EL (cell line): ENCODE results near the gene LMNB1.
"Not testable (repeated sequence)": the region's sequence is repeated elsewhere in the genome, so short reads cannot be mapped to it uniquely, and the experiment has no call there.

Experiments
- DNase-seq: peaks from one replicate; pipeline ENCODE4 v3.0.0-alpha.2; 2016

Gene LMNB1

GRCh38 chr5:126780165-126780827 is 3.4 kb downstream of the LMNB1 start:
- DNase-seq: peak; percentile 77

GRCh38 chr5:126788409-126788808 is 11.5 kb downstream of the LMNB1 start:
- DNase-seq: not testable (repeated sequence)

DNA sequence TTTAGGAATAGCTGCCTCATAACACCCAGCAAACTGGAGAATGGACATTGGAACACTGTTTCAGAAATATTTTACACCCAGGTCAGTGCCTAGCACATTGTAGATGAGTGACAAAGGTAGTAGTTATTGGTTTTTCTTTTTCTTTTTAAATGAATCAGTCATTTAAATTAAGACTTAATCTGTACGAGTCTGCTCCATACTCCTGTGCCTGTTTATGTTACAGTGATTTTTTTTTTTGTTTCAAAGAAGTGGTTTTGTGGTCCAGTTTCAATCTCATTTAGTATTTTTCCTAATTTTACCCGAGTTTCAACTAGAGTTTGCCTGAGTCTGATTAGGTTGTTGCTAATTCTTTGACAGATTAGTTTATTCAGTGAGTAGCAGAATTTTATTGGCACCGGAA is 16.2 kb downstream of the LMNB1 start:
- DNase-seq: no peak

GRCh38 chr5:126793648-126794047 is 16.7 kb downstream of the LMNB1 start:
- not testable (repeated sequence) for DNase-seq

GRCh38 chr5:126794157-126794828 is 17.4 kb downstream of the LMNB1 start:
- DNase-seq: no peak

DNA sequence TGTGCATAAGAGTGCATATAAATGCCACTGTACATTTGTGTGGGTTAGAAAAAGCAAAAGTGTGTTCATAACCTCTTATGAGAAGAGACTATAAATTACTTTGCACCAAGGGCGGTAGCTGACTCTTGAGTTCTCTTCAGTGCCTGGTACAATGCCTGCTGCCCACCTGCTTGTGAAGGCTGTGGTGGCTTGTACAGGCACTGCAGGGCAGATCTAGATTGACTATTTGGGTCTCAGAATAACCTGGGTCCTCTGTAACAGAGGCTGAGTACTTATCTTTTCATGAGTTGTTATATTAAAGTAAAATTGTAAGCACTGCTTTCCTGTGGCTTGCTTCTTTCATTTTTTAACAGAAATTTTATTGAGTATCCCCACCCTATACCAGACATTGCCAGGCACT is 22.8 kb downstream of the LMNB1 start:
- no peak for DNase-seq

GRCh38 chr5:126801174-126801991 is 24.4 kb downstream of the LMNB1 start:
- DNase-seq: no peak

- DNase-seq: peak; percentile 38
Measured at GRCh38 chr5:126801992-126802294, 25.0 kb downstream of the LMNB1 start.

GRCh38 chr5:126805063-126805462 is 28.1 kb downstream of the LMNB1 start:
- peak; percentile 53 for DNase-seq

GRCh38 chr5:126808521-126808988 is 31.6 kb downstream of the LMNB1 start:
- DNase-seq: peak; percentile 46

- DNase-seq: no peak
Measured at GRCh38 chr5:126809916-126810315, 33.0 kb downstream of the LMNB1 start.

- DNase-seq: no peak
Measured at GRCh38 chr5:126810596-126811380, 33.9 kb downstream of the LMNB1 start.

DNA sequence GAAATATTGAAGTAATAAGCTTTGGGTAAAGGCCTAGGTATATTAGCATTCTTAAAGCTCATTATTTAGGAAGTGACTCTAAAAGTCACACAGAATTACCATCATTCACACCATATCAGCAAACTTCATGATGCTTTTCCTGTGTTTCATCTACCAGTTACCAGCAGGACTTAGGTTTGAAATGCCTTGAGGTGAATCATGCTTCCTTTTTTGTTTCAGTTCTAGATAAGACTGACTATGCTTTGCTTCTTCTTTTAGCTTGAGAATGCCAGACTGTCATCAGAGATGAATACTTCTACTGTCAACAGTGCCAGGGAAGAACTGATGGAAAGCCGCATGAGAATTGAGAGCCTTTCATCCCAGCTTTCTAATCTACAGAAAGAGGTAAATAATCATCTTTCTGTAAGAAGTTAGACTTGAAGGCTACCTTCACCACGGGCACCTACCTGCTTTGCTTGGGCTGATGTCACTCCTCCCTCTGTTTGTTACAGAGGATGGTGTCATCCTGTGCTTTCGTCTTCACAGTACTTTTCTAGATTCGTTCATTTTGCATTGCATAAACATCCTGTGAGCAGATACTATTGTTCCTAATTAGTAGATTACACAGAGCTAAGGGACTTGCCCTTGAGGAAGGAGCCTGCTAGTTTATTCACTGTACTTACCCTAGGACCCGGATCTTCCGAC is 34.7 kb downstream of the LMNB1 start:
- DNase-seq: peak; percentile 55

DNA sequence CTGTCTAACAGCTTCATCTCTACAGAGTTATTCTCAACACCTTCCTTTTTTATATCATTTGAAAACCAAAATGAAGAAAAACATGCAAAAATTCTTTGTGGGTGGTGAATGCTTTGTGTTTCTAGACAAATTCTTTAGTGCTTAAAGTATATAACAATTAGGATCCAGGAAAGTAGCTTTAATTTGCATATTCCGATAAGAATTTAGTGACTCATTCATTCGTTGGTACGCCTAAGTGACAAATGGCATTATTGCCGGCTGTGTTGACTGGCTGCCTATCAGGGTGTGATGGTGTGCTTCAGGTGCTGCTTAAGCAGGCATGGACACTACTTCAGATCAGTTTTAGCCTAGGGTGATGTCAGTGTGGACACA is 35.2 kb downstream of the LMNB1 start:
- DNase-seq: no peak

GRCh38 chr5:126813799-126814198 is 36.9 kb downstream of the LMNB1 start:
- DNase-seq: not testable (repeated sequence)

- peak; percentile 27 for DNase-seq
Measured at GRCh38 chr5:126814721-126815404, 37.9 kb downstream of the LMNB1 start.

- no peak for DNase-seq
Measured at GRCh38 chr5:126816649-126817048, 39.7 kb downstream of the LMNB1 start.

- DNase-seq: no peak
Measured at GRCh38 chr5:126818736-126819135, 41.8 kb downstream of the LMNB1 start.

- DNase-seq: no peak
Measured at GRCh38 chr5:126819253-126819652, 42.3 kb downstream of the LMNB1 start.

DNA sequence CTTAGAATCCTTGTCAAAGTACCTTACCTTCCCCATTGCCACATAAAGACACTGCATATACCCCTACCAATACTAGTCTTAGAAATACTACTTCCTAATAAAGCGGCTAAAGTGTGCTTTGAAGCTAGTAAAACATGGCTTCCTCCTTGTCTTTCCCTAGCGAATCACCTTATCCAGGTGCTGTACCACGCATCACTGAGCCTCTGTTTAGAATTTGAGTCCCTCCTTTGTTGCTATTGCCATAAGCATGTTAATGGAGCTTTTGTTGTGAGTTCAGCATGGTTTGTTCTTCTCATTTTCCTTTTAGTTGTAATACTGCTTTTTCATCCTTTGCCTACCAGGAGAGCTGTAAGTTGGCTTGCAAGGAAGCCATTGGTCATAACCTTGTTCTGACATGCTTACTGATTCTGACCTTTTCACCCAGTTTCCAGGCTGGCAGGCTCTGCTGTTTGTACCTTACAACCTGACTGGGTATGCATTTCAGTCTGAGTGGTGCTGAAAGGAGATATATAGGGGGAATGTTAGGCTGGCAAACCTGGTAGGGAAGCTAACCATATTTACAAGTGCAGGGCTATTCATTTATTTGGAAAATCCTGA is 49.8 kb downstream of the LMNB1 start:
- DNase-seq: no peak

DNA sequence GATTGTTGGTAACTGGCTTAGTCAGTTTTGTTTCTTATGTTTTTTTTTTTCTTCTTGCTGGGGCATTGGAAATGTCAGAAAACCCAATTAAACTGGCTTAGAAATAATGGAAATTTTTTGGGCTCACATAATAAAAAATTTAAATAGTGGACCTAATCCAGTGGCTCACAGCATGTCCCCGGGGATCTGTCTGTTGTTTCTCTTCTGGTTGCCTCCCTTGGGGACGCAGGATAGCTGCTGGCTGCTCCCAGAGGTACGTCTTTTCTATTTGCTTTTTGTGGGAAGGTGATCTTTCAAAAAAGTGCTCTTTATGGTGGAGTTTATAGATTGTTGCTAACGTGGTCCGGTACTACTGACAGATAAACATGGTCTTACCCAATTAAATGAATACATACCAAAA is 52.2 kb downstream of the LMNB1 start:
- DNase-seq: no peak
